Measurements from ENCODE around the gene MFSD12.
"Not testable (repeated sequence)": the region's sequence is repeated elsewhere in the genome, so short reads cannot be mapped to it uniquely, and the experiment has no call there.

MFSD12 gene

GRCh38 chr19:3522421-3523360 is 34.7 kb downstream of the MFSD12 start:
- DNase-seq (ENCODE audit: low read depth in 2 of 2), result no peak

DNA sequence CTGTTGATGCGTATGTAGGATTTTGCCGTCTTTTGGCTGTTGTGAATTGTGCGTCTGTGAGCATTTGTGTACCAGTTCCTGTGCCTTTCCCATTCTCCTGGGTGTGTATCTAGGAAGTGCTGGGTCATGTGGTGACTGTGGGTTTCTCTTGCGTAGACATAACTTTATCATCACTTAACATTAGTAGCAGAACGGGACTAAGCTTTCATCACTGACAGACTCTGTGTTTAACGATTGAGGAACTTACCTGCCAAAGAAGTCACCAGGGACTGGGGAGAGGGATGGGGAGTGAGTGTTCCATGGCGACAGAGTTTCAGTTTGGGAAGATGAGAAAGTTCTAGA is 36.3 kb downstream of the MFSD12 start:
- no peak for DNase-seq (ENCODE audit: low read depth in 2 of 2)

GRCh38 chr19:3520166-3521103 is 37.0 kb downstream of the MFSD12 start:
- no peak for DNase-seq (ENCODE audit: low read depth in 2 of 2)

DNA sequence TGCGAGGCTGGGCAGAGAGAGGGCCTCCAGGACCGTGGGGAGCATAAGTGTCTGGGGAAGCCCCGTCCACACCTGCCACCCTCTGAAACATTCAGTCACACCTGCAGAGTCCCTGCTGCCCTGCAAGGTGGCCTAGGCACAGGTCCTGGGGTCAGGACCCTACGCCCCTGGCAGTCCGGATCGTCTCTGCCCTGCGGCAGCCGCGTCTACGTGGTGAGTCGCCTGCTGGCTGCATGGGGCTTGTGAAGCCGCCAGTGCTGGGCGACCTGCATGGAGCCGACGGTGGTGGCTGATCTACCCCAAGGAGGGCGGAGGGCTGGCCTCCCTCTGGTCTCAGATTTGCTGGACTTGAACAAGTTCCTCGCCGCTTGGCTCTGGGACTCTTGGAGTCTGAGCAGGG is 38.3 kb downstream of the MFSD12 start:
- no peak for DNase-seq (ENCODE audit: low read depth in 2 of 2)

GRCh38 chr19:3518659-3519058 is 38.7 kb downstream of the MFSD12 start:
- DNase-seq (ENCODE audit: low read depth in 2 of 2), result no peak

GRCh38 chr19:3518255-3518654 is 39.1 kb downstream of the MFSD12 start:
- no peak for DNase-seq (ENCODE audit: low read depth in 2 of 2)

GRCh38 chr19:3517638-3518037 is 39.7 kb downstream of the MFSD12 start:
- DNase-seq (ENCODE audit: low read depth in 2 of 2), result no peak

- no peak for DNase-seq (ENCODE audit: low read depth in 2 of 2)
These were observed 40.6 kb downstream of the MFSD12 start for GRCh38 chr19:3516675-3517207.

GRCh38 chr19:3515891-3516422 is 41.4 kb downstream of the MFSD12 start:
- no peak for DNase-seq (ENCODE audit: low read depth in 2 of 2)

DNA sequence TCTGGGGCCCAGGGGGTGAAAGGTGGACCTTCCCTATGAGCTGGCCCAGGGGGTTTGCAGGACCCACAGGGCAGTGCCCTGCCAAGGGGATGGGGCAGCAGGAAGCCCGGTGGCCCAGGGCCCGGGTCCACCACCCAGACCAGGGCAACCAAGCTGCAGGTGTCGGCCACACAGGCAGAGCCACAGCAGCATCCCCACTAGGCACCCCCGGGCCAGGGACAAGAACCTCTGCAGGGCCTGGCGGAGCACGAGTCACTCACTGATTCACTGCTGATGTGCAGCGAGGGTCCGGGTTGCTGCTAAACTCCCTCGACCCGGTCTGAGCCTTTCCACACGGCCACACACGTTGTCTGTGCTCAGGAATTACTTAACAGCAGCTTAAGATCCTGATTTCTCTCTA is 42.5 kb downstream of the MFSD12 start:
- DNase-seq (ENCODE audit: low read depth in 2 of 2), result no peak

GRCh38 chr19:3513229-3514140 is 43.9 kb downstream of the MFSD12 start:
- DNase-seq (ENCODE audit: low read depth in 2 of 2), result no peak

DNA sequence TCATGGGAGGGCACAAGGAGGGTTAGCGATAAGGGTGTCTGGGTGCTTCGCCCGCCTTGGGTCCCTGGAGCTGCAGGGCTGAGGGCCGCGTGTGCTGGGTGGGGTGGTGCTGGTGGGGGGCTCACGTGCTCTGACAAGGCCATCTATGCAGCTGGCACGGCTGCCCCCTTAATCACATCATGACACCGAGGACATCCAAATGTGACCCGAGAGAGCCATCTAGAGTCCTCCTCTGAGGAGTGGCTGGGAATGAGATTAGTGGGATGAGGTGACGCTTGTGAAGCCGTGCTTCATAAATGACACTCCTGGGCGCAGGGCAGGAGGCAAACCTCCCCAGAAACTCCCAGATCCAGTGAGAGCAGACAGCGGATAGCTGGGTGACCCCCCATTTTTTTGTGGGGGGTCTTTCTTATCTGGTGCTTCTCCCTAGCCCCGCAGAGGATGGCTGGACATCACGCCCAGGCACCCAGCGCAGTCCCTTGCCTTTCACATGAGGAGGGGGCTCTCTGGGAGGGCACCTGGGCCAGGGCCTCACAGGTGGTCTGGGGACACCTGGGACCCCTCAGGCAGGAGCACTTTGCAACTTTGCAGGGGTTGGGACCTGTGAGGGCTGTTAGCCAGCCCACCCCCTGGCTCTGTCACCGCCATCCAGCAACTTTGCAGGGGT is 44.7 kb downstream of the MFSD12 start:
- DNase-seq (ENCODE audit: low read depth in 2 of 2), result no peak

DNA sequence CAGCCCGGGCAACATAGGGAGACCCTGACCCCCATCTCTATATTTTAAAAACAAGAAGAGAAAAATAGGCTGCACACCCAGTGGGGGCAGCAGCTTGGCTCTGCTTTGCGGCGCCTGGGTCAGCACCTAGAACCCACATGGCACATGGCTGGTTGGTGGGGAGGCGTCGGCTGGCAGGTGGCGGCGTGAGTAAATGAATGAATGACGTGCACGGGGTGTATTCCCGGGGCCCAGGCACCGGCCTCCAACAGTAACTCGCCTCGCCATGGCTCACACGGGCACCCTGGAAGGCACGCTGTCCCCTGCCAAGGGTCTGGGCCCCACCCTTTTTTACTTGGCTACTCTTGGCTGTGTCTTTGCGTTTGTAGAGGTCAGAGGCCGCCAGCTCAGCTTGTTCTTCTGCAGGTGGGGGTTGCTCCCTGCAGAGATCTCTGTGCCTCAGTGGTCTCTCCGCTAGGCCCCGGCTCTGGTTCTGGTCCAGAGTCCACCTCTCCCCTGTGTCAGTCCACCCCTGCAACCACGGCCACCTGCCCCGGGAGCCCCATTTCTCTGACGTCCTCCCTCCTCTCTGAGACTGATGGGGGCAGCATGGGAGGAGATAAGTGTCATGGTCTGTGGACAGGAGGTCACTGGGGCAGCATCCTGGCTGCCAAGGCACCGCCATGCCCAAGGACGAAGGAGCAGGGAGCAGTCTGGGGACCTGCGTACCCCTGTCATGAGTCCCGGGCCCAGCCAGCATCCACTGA is 45.7 kb downstream of the MFSD12 start:
- no peak for DNase-seq (ENCODE audit: low read depth in 2 of 2)

GRCh38 chr19:3510727-3511126 is 46.7 kb downstream of the MFSD12 start:
- no peak for DNase-seq (ENCODE audit: low read depth in 2 of 2)

GRCh38 chr19:3509566-3509989 is 47.8 kb downstream of the MFSD12 start:
- DNase-seq (ENCODE audit: low read depth in 2 of 2), result peak in 1 of 2 donors; percentile 38

- no peak for DNase-seq (ENCODE audit: low read depth in 2 of 2)
These were observed 48.4 kb downstream of the MFSD12 start for GRCh38 chr19:3508771-3509535.

GRCh38 chr19:3508121-3508661 is 49.2 kb downstream of the MFSD12 start:
- DNase-seq (ENCODE audit: low read depth in 2 of 2), result not testable (repeated sequence)

DNA sequence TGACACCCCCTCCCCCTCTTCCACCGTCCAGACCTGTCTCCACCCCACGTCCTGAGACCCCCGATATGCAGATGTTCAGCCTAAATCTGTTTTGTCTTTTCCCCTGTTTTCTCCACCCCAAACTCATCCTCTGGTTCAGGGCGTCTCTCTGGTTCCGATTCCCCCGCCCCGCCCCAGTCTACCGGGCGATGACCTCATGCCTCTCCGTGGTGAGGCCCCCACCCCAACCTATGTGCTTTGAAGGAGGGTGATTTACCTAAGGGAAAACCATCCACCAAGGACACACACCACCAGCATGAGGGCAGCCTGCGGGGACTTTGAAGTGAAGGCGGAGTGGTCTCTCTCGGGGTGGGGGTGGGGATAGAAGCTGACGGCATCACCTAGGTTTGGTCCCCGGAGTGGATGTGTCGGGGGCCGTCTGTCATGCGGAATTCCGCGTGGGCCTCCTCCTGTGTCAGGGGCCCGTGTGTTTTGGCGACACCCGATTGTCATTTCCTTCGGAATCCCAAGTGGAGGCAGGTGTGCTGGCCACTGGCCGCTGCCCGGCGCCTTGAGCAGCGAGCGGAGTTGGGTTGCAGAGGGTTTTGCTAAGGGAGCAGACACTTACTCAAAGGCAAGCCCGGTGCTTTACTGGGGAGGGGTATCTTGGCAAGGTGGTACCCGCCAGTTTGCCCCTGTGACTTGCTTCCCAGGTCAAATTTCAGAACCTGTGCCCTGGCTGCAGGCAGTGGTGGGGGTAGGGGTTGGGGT is 49.8 kb downstream of the MFSD12 start:
- no peak for DNase-seq (ENCODE audit: low read depth in 2 of 2)
